Esophagus muscularis mucosa (tissue), 4 donors: ENCODE data around the gene SF3A1.

Experiments used
- EP300 ChIP-seq: sonication (generic); formaldehyde crosslinking; IDR thresholded peaks from one replicate; pipeline ENCODE4 v1.6.1; 2017; ENCODE audit warnings: antibody characterized with exemption
- POLR2A ChIP-seq: fragments of 450-650 bp; IDR thresholded peaks from one replicate; pipeline ENCODE4 v1.6.1; 2017; ENCODE audit warnings: antibody characterized with exemption, moderate library complexity, mild to moderate bottlenecking, low read depth
- POLR2AphosphoS5 ChIP-seq, 2 donors: sonication (generic); formaldehyde crosslinking; IDR thresholded peaks; one replicate each; pipeline ENCODE4 v1.6.1; 2017; ENCODE audit warnings: antibody characterized with exemption in 2 of 2
- TF ChIP-seq, protein P1 (sequence below), 3 experiments: fragments of 200-600 bp in 2 of 3; fragments of 450-650 bp in 1 of 3; sonication (generic) in 2 of 3; IDR thresholded peaks; one replicate each; pipeline ENCODE4 v1.5.1; 2017 to 2019; ENCODE audit warnings: antibody characterized with exemption in 3 of 3, mild to moderate bottlenecking in 2 of 3, moderate library complexity in 1 of 3

DNA sequence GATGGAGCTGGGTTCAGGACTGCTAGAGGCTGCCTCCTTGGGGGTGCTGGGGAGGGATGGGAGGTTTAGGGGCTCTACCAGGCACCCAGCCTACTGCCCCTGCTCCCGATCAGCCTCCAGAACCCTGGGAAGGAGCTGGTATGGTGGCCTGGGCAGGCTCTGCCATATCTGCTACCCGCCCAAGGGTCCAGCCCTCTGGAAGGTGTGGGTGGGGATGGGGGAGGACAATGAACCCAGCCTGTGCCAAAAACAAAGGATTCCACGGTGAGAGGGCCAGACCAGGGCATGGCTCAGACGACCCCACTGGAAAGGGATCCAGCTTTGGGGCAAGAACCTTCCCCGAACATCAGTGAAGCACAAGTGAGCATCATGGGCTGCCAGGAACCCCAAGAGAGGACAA is 70.4 kb downstream of the SF3A1 start:
- TF ChIP-seq, protein P1, sequence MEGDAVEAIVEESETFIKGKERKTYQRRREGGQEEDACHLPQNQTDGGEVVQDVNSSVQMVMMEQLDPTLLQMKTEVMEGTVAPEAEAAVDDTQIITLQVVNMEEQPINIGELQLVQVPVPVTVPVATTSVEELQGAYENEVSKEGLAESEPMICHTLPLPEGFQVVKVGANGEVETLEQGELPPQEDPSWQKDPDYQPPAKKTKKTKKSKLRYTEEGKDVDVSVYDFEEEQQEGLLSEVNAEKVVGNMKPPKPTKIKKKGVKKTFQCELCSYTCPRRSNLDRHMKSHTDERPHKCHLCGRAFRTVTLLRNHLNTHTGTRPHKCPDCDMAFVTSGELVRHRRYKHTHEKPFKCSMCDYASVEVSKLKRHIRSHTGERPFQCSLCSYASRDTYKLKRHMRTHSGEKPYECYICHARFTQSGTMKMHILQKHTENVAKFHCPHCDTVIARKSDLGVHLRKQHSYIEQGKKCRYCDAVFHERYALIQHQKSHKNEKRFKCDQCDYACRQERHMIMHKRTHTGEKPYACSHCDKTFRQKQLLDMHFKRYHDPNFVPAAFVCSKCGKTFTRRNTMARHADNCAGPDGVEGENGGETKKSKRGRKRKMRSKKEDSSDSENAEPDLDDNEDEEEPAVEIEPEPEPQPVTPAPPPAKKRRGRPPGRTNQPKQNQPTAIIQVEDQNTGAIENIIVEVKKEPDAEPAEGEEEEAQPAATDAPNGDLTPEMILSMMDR (IDR thresholded peaks at IDR 0.05), result no peak
- TF ChIP-seq POLR2A, result no peak
- no peak for TF ChIP-seq POLR2AphosphoS5 (IDR thresholded peaks at IDR 0.05)
- no peak for TF ChIP-seq EP300
